H1 (cell line): ENCODE results near the gene GRM6. TPM values are rescaled to one million over a fixed set of nuclear protein-coding genes. Genes with fewer than 3 reads are reported as not detected.

ENCODE experiments used
- CTCF ChIA-PET: fragments of 300-600 bp; sonication (Branson Sonifier 250); formaldehyde crosslinking; loops from one replicate; lab custom pipeline; 2021; ENCODE audit not compliant: partially characterized antibody; lab: Charles Lee
- POLR2A ChIA-PET: fragments of 300-600 bp; sonication (Branson Sonifier 250); formaldehyde crosslinking; loops from one replicate; lab custom pipeline; 2021; ENCODE audit warnings: inconsistent platforms; ENCODE audit not compliant: partially characterized antibody; lab: Charles Lee
- DNase-seq, 2 experiments: peaks; one replicate each; pipeline versions ENCODE4 v3.0.0 to v3.0.0-alpha.2; 2010 to 2022; ENCODE audit warnings: low spot score in 2 of 2, low read depth in 1 of 2, mixed read lengths in 1 of 2
- FAIRE-seq: peaks from 2 replicates; lab custom pipeline; 2011; peaks lifted over from hg19 to GRCh38; lab: Jason Lieb, UNC
- H2AFZ ChIP-seq: 2 replicates; pipeline ENCODE4 v1.8.1; 2012; ENCODE audit warnings: low read length, inconsistent platforms
- H2AK5ac ChIP-seq: 2 replicates; pipeline ENCODE4 v1.6.1; 2013; ENCODE audit warnings: low read depth, low read length
- H2BK120ac ChIP-seq: replicated peaks from 2 replicates; pipeline ENCODE3; 2013; ENCODE audit warnings: low read depth, low read length, inconsistent platforms
- H2BK12ac ChIP-seq: 2 replicates; pipeline ENCODE4 v1.6.1; 2013; ENCODE audit warnings: low read depth, low read length
- H2BK15ac ChIP-seq: 2 replicates; pipeline ENCODE4 v1.6.1; 2013; ENCODE audit warnings: low read length
- H2BK20ac ChIP-seq: 2 replicates; pipeline ENCODE4 v1.6.1; 2013; ENCODE audit warnings: low read length
- H2BK5ac ChIP-seq: 2 replicates; pipeline ENCODE4 v1.6.1; 2013; ENCODE audit warnings: low read depth, low read length
- H3K14ac ChIP-seq: 2 replicates; pipeline ENCODE4 v1.6.1; 2013; ENCODE audit warnings: inconsistent platforms; ENCODE audit not compliant: insufficient read length
- H3K18ac ChIP-seq: 2 replicates; pipeline ENCODE4 v1.6.1; 2013; ENCODE audit warnings: low read length; ENCODE audit errors: extremely low read depth
- H3K23ac ChIP-seq: 2 replicates; pipeline ENCODE4 v1.6.1; 2013; ENCODE audit warnings: inconsistent platforms; ENCODE audit not compliant: insufficient read length
- H3K23me2 ChIP-seq: 2 replicates; pipeline ENCODE4 v1.6.1; 2013; ENCODE audit warnings: low read depth, low read length
- H3K27ac ChIP-seq: 2 replicates; pipeline ENCODE4 v1.6.1; 2011; ENCODE audit warnings: low read depth, low read length, inconsistent platforms
- H3K27me3 ChIP-seq, 4 experiments: replicated peaks in 1 of 4; 1 replicate in 1 of 4; 2 replicates in 3 of 4; pipeline versions ENCODE4 v1.6.1 to v1.8.1; 2011 to 2013; ENCODE audit warnings: low read length in 3 of 4, mild to moderate bottlenecking in 3 of 4, inconsistent platforms in 2 of 4, mixed read lengths in 2 of 4, moderate library complexity in 1 of 4; ENCODE audit not compliant: control insufficient read depth in 3 of 4, insufficient read depth in 3 of 4; ENCODE audit errors: extremely low read depth in 1 of 4
- H3K36me3 ChIP-seq, 4 experiments: 2 replicates each; pipeline versions ENCODE4 v1.6.1 to v1.8.1; 2011 to 2013; ENCODE audit warnings: mild to moderate bottlenecking in 4 of 4, low read length in 3 of 4, moderate library complexity in 2 of 4, control low read depth in 1 of 4, inconsistent platforms in 1 of 4; ENCODE audit not compliant: insufficient read depth in 4 of 4, control insufficient read depth in 2 of 4
- H3K4ac ChIP-seq: replicated peaks from 2 replicates; pipeline ENCODE3; 2013; ENCODE audit warnings: low read length, low read depth, mixed read lengths, inconsistent platforms; ENCODE audit not compliant: insufficient read length
- H3K4me1 ChIP-seq, 4 experiments: replicated peaks in 1 of 4; 1 replicate in 1 of 4; 2 replicates in 3 of 4; pipeline versions ENCODE4 v1.6.1 to v1.8.1; 2011 to 2013; ENCODE audit warnings: low read length in 3 of 4, inconsistent platforms in 2 of 4, mixed read lengths in 1 of 4; ENCODE audit not compliant: insufficient read depth in 4 of 4, control insufficient read depth in 3 of 4
- H3K4me2 ChIP-seq, 2 experiments: 2 replicates each; pipeline versions ENCODE4 v1.6.1 to v1.8.1; 2011 to 2013; ENCODE audit warnings: low read depth in 2 of 2, low read length in 2 of 2, control low read depth in 1 of 2, inconsistent platforms in 1 of 2, mild to moderate bottlenecking in 1 of 2; ENCODE audit not compliant: insufficient read depth in 1 of 2
- H3K4me3 ChIP-seq, 4 experiments: fragments of 200-600, 300-600 bp in 1 of 4; sonication (generic), shearing (Covaris generic), sonication (Bioruptor Twin) in 1 of 4; 2 replicates each; pipeline versions ENCODE4 v1.5.1 to v1.8.1; 2011 to 2016; ENCODE audit warnings: low read length in 4 of 4, low read depth in 3 of 4, control low read depth in 2 of 4, inconsistent platforms in 2 of 4, mild to moderate bottlenecking in 2 of 4, mixed read lengths in 1 of 4, moderate library complexity in 1 of 4; ENCODE audit not compliant: insufficient read depth in 2 of 4; ENCODE audit errors: extremely low read depth in 1 of 4
- H3K56ac ChIP-seq: replicated peaks from 2 replicates; pipeline ENCODE3; 2013; ENCODE audit warnings: low read depth, mild to moderate bottlenecking, mixed read lengths, low read length, inconsistent platforms; ENCODE audit not compliant: insufficient read length
- H3K79me1 ChIP-seq: 2 replicates; pipeline ENCODE4 v1.6.1; 2013; ENCODE audit warnings: low read depth, low read length, control low read depth
- H3K79me2 ChIP-seq, 2 experiments: 2 replicates each; pipeline versions ENCODE4 v1.6.1 to v1.8.1; 2012 to 2013; ENCODE audit warnings: low read length in 2 of 2, mild to moderate bottlenecking in 2 of 2, inconsistent platforms in 1 of 2; ENCODE audit not compliant: insufficient read depth in 2 of 2, control insufficient read depth in 1 of 2
- H3K9ac ChIP-seq, 4 experiments: replicated peaks in 1 of 4; 1 replicate in 1 of 4; 2 replicates in 3 of 4; pipeline versions ENCODE4 v1.6.1 to v1.8.1; 2011 to 2013; ENCODE audit warnings: low read depth in 3 of 4, low read length in 3 of 4, control low read depth in 2 of 4, mild to moderate bottlenecking in 2 of 4, moderate library complexity in 2 of 4, inconsistent platforms in 1 of 4; ENCODE audit errors: extremely low read depth in 1 of 4
- H3K9me3 ChIP-seq, 2 experiments: 2 replicates each; pipeline versions ENCODE4 v1.6.1 to v1.8.1; 2012 to 2013; ENCODE audit warnings: mild to moderate bottlenecking in 2 of 2, moderate library complexity in 2 of 2, control low read depth in 1 of 2, inconsistent platforms in 1 of 2, low read depth in 1 of 2, low read length in 1 of 2, mixed read lengths in 1 of 2; ENCODE audit not compliant: insufficient read depth in 2 of 2
- H4K20me1 ChIP-seq, 2 experiments: replicated peaks in 1 of 2; 2 replicates each; pipeline versions ENCODE3 to v1.8.1; 2011 to 2013; ENCODE audit warnings: inconsistent platforms in 2 of 2, low read length in 2 of 2, mild to moderate bottlenecking in 1 of 2; ENCODE audit not compliant: insufficient read depth in 2 of 2, control insufficient read depth in 1 of 2
- H4K5ac ChIP-seq: 2 replicates; pipeline ENCODE4 v1.6.1; 2013; ENCODE audit warnings: low read length, low read depth, mixed read lengths, inconsistent platforms; ENCODE audit not compliant: insufficient read length
- H4K8ac ChIP-seq: 2 replicates; pipeline ENCODE4 v1.8.0; 2013; ENCODE audit warnings: mild to moderate bottlenecking, moderate library complexity, low read length, inconsistent platforms; ENCODE audit not compliant: insufficient read depth; ENCODE audit errors: extremely low read depth
- H4K91ac ChIP-seq: replicated peaks from 2 replicates; pipeline ENCODE3; 2013; ENCODE audit warnings: low read length, mixed read lengths, inconsistent platforms; ENCODE audit not compliant: insufficient read length
- BRCA1 ChIP-seq: IDR thresholded peaks from 2 replicates; pipeline ENCODE4 v1.6.1; 2012; ENCODE audit warnings: low read depth, low read length, improper control_type of control experiment
- ZNF274 ChIP-seq: IDR thresholded peaks from 2 replicates; pipeline ENCODE4 v1.7.0; 2012; ENCODE audit warnings: low read length, borderline replicate concordance; ENCODE audit errors: extremely low read depth
- WGBS, 2 experiments: shearing (Covaris generic) in 1 of 2; methylation state at CpG; one replicate each; pipeline versions ENCODE4 v1.1.6 to v1.1.7; 2013 to 2015; ENCODE audit warnings: low lambda C conversion rate in 2 of 2, mixed read lengths in 2 of 2, inconsistent platforms in 1 of 2, low coverage in 1 of 2, missing lambda C conversion rate in 1 of 2; ENCODE audit not compliant: insufficient replicate concordance in 2 of 2, insufficient coverage in 1 of 2, insufficient read length in 1 of 2; ENCODE audit errors: extremely low coverage in 1 of 2, missing lambda C conversion rate in 1 of 2; 5-methylcytosine and 5-hydroxymethylcytosine counted together
- polyA plus RNA-seq, 7 experiments: library from polyadenylated mRNA; depleted of rRNA in 3 of 7; stranded (reverse) in 5 of 7; unstranded in 2 of 7; fragments of >200 nt in 5 of 7; fragments of 200-250 nt in 2 of 7; gene quantifications; 1 replicate in 5 of 7; 2 replicates in 1 of 7; 4 replicates in 1 of 7; pipeline versions ENCODE4 v1.2.1 to v1.2.3, GENCODE V29; 2011 to 2013; ENCODE audit warnings: missing spikeins in 2 of 7, mixed read lengths in 2 of 7
- total RNA-seq: library from RNA; stranded (reverse); fragmentation: NEBNext Ultra II Directional; extraction: Animal tissue kit (Norgen Biotek cat#: 25700); gene quantifications from 2 replicates; pipeline ENCODE4 v1.2.1, GENCODE V29; 2021

The GRM6 gene
- total and polyA plus RNA-seq, 2 of the 8 experiments (the other 6 are each of a cell fraction or from before 2014, with no cell fraction given): not detected

GRCh38 chr5:179033004-179033580 is 38.0 kb upstream of the GRM6 start:
- no peak overlapping the region for H2AK5ac ChIP-seq
- peaks cover 77 to 79% of the 10 kb centered on the region in 2 experiments for H3K9me3 ChIP-seq
- no peaks in the 10 kb centered on the region for H4K20me1 ChIP-seq
- no peak for DNase-seq
- no peaks in the 10 kb centered on the region for H3K79me1 ChIP-seq
- H3K79me2 ChIP-seq: no peaks in the 10 kb centered on the region
- H3K18ac ChIP-seq: no peak overlapping the region
- no peak overlapping the region for H2BK120ac ChIP-seq
- POLR2A ChIA-PET: no interaction called here
- no peak overlapping the region for H3K9ac ChIP-seq
- TF ChIP-seq ZNF274 (peak; percentile 68; the same call in 1 of the 2 replicates), BRCA1 (no peak)
- TF ChIP-seq, all 59 proteins: peak for 1
- CTCF ChIA-PET: interaction anchor here (0.6 kb wide), 1 partner anchor 1528 kb away, joined by 3 read pairs; no protein-coding TSS in a partner anchor
- Histone ChIP-seq H3K56ac (no peak overlapping the region), H3K4me3 (0 out of 8 replicates have a peak overlapping the region, but pooled peaks of 1 of the 4 experiments have one; percentile 0), H2BK15ac (no peak overlapping the region), H2AFZ (no peak overlapping the region), H3K23ac (no peak overlapping the region), H3K4me2 (no peak overlapping the region), H3K4ac (no peak overlapping the region), H3K27ac (no peak overlapping the region), H4K91ac (no peak overlapping the region), H3K23me2 (no peaks in the 10 kb centered on the region), H3K27me3 (no peaks in the 10 kb centered on the region), H3K14ac (no peak overlapping the region), H3K4me1 (no peaks in the 10 kb centered on the region), H2BK5ac (no peak overlapping the region), H2BK12ac (no peak overlapping the region), H2BK20ac (no peak overlapping the region), H3K36me3 (peaks cover 3 to 47% (median 32%) of the 10 kb centered on the region in 4 experiments; a peak in 7 of 8 replicates), H4K8ac (no peak overlapping the region), H4K5ac (no peak overlapping the region)
- WGBS, 2 experiments: 95% methylated on average over 7 of the region's 7 CpGs; no CpG with 5 or more reads in 1 of the 2 experiments
- no peak for FAIRE-seq
